Subcutaneous abdominal adipose tissue (tissue), 5 donors: ENCODE data around the gene LRIG1.

Experiments
- H3K27ac ChIP-seq: one replicate; pipeline ENCODE4 v1.7.0; 2013; ENCODE audit warnings: low read depth, mild to moderate bottlenecking, inconsistent platforms, low read length, moderate library complexity
- H3K27me3 ChIP-seq, 5 donors: one replicate each; pipeline ENCODE4 v1.7.0; 2013; ENCODE audit warnings: low read length in 5 of 5, inconsistent platforms in 1 of 5; ENCODE audit not compliant: control insufficient read depth in 5 of 5, insufficient read depth in 4 of 5
- H3K36me3 ChIP-seq, 5 donors: one replicate each; pipeline ENCODE4 v1.7.0; 2013; ENCODE audit warnings: low read length in 5 of 5; ENCODE audit not compliant: control insufficient read depth in 5 of 5, insufficient read depth in 5 of 5
- H3K4me1 ChIP-seq, 5 donors: one replicate each; pipeline ENCODE4 v1.7.0; 2013; ENCODE audit warnings: low read length in 5 of 5, mild to moderate bottlenecking in 3 of 5, moderate library complexity in 1 of 5; ENCODE audit not compliant: control insufficient read depth in 5 of 5, insufficient read depth in 5 of 5
- H3K4me3 ChIP-seq, 5 donors: one replicate each; pipeline ENCODE4 v1.7.0; 2013; ENCODE audit warnings: low read length in 5 of 5, low read depth in 1 of 5
- H3K9ac ChIP-seq, 5 donors: one replicate each; pipeline ENCODE4 v1.7.0; 2013; ENCODE audit warnings: low read length in 5 of 5, mild to moderate bottlenecking in 4 of 5, moderate library complexity in 3 of 5
- H3K9me3 ChIP-seq, 5 donors: one replicate each; pipeline ENCODE4 v1.7.0; 2013; ENCODE audit warnings: low read length in 5 of 5; ENCODE audit not compliant: control insufficient read depth in 5 of 5
- donor health status: healthy.
- donor health status: healthy.
- donor health status: healthy.
- donor health status: healthy.
- donor health status: healthy.

LRIG1 gene

DNA sequence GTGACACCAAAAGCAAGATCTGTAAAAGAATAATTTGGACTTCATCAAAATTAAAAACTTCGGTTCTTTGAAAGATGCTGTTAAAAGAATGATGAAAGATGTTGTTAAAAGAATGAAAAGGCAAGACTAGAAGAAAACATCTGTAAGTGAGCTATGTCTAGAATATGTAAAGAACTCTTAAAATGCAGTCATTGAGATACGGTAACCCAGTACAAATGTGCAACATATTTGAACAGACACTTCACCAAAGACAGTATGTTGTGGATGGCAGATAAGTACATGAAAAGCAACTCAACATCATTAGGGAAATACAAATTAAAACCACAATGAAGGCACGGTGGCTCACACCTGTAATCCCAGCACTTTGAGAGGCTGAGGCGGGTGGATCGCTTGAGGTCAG lies 139.5 kb downstream of the LRIG1 start:
- Histone ChIP-seq H3K9ac (no peak overlapping the region), H3K27me3 (no peaks in the 10 kb centered on the region), H3K36me3 (no peaks in the 10 kb centered on the region), H3K4me1 (peaks cover 0 to 18% (median 8%) of the 10 kb centered on the region in 5 donors), H3K4me3 (no peak overlapping the region), H3K9me3 (no peaks in the 10 kb centered on the region), H3K27ac (no peak overlapping the region)

DNA sequence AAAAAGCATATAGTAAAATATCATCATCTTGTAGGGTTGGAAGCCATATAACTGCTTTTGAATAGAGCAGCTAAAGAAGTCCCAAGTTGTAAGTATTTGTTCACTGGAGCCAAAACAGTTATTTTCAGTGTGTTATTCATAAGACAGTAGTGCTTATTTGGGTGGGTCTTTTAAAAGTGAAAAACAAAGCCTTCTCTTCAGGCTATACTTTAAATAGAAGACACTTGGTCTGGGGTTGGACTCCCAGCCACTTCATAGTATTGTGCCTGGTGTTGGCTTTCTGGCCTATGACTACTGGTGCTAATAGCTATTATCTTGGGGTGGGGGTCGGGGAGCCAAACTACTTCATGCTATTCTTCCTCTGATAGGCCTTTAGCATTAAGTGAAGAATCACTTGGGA lies 144.8 kb downstream of the LRIG1 start:
- no peak overlapping the region for H3K4me3 ChIP-seq
- H3K9ac ChIP-seq, result no peak overlapping the region
- no peak overlapping the region for H3K27ac ChIP-seq
- H3K27me3 ChIP-seq, result no peaks in the 10 kb centered on the region
- no peaks in the 10 kb centered on the region for H3K36me3 ChIP-seq
- no peaks in the 10 kb centered on the region for H3K9me3 ChIP-seq
- H3K4me1 ChIP-seq, result no peaks in the 10 kb centered on the region

DNA sequence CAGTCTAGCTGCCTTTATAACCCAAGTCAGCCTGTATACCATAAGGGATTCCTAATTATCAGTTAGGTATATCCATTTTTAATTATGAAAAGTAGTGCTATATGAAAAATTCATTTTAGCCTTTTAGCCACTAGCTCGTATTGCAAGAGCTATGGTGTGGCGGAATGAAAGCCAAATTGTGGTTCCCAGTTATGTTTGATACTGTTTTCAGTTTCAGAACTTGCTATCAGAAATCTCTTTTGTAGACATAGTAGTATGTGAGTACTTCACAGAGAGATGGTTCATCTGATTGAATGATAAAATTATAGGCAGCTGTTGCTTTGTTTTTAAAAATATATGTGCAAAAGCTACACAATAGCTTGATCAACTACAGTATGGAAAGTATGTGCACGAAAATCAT lies 145.4 kb downstream of the LRIG1 start:
- no peaks in the 10 kb centered on the region for H3K36me3 ChIP-seq
- H3K9ac ChIP-seq, result no peak overlapping the region
- no peaks in the 10 kb centered on the region for H3K9me3 ChIP-seq
- no peak overlapping the region for H3K27ac ChIP-seq
- no peaks in the 10 kb centered on the region for H3K4me1 ChIP-seq
- H3K4me3 ChIP-seq, result no peak overlapping the region
- H3K27me3 ChIP-seq, result no peaks in the 10 kb centered on the region

DNA sequence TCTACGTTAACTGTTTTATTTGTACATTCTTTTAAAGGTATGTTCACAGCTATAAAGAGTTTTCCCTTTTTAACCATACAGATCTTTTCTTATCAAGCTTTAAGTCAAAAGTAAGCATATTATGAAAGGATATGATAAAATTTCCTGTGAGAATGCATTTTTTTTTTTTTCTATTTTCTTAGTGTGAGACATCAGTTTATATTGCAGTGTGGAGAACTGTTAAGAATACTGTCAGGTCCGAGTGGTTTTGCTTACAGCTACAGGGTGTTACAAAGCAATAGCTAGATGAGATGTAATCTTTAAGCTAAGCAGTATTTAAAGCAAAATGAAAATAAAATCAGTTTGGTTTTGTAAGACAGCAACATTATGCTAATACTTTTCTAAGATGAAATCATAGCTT lies 146.8 kb downstream of the LRIG1 start:
- Histone ChIP-seq H3K9me3 (no peaks in the 10 kb centered on the region), H3K36me3 (no peaks in the 10 kb centered on the region), H3K4me3 (no peak overlapping the region), H3K4me1 (no peaks in the 10 kb centered on the region), H3K27me3 (no peaks in the 10 kb centered on the region), H3K9ac (no peak overlapping the region), H3K27ac (no peak overlapping the region)

DNA sequence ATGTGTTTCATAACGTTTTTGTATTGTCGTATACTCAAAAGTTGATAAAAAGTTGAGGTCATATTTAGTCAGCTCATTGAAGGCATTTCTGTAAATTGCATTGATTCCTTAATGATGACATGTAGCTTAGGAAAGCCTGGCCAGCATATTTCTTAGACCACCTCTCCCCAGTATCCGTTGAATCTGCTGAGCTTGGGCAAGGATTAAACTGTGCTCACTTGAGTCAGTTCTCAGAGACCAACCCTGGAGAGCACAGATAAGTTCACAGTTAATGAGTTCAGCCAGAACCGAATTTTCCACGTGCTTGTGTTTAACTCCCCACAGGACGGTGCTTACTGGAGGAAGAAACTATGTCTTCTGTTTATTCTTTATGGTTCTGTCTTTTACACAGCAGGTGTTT lies 147.3 kb downstream of the LRIG1 start:
- Histone ChIP-seq H3K9me3 (no peaks in the 10 kb centered on the region), H3K27ac (no peak overlapping the region), H3K4me3 (no peak overlapping the region), H3K27me3 (no peaks in the 10 kb centered on the region), H3K4me1 (no peaks in the 10 kb centered on the region), H3K36me3 (no peaks in the 10 kb centered on the region), H3K9ac (no peak overlapping the region)

DNA sequence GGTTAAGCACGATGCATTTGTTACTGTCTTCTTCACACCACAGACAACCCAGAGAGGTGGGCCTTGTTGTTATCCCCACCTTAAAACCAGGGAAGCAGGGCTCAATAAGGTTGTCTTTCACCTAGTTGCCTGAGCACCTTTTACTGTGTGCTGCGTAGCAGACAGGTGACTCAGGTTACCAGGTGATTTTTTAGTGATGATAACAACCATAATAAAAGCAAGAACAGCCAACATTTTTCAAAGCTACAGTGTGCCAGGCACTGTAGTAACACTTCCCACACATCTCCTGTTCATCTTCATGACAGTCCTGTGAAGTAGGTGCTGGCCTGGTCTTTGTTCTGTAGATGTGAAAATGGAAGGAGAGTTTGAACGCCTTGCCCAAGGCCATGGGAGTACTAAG lies 147.8 kb downstream of the LRIG1 start:
- Histone ChIP-seq H3K9me3 (no peaks in the 10 kb centered on the region), H3K27ac (no peak overlapping the region), H3K4me3 (no peak overlapping the region), H3K36me3 (peaks cover 0 to under 1% (median 0%) of the 10 kb centered on the region in 5 donors), H3K27me3 (no peaks in the 10 kb centered on the region), H3K9ac (no peak overlapping the region), H3K4me1 (no peaks in the 10 kb centered on the region)

DNA sequence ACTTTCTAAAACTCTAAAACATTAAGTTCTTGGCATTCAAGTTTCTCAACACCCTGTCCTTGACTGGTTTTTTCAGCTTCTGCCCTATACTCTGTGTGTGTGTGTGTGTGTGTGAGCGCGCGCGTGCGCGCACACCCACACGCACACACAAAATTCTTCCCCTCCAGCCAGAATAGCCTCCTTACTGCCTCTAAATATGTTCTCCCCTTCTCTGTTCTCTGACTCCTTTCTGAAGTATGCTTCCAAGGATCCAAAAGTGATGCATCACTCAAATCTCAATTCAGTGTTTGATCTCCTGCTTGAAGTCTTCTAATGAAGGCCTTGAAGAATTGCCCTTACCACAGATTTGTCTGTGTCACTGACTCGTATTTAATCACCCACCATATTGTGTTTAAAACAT lies 150.2 kb downstream of the LRIG1 start:
- H3K9me3 ChIP-seq, result no peaks in the 10 kb centered on the region
- H3K27me3 ChIP-seq, result no peaks in the 10 kb centered on the region
- peaks cover 0 to 4% (median 0%) of the 10 kb centered on the region in 5 donors for H3K36me3 ChIP-seq
- no peak overlapping the region for H3K27ac ChIP-seq
- H3K4me1 ChIP-seq, result no peaks in the 10 kb centered on the region
- no peak overlapping the region for H3K9ac ChIP-seq
- no peak overlapping the region for H3K4me3 ChIP-seq

DNA sequence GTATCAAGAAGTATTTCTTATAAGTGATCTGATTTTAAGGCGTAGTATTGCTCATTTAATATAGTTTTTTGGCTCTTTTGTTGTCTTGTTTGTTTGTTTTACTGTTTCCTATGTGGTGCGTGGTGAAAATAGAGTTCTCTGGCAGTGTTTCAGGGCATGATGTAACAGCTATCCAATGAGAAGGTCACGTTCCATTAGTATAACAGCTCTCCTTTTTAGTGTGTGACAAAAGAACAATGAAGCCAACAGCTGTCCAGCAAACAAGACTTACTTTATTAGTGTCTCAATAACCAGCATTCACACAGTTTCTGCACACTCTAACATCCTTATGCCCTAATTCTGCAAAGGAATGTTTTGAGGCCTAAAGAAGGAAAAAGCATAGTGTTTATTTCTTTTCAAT lies 152.1 kb downstream of the LRIG1 start:
- Histone ChIP-seq H3K36me3 (peaks cover 0 to 4% (median 0%) of the 10 kb centered on the region in 5 donors), H3K4me3 (no peak overlapping the region), H3K27me3 (no peaks in the 10 kb centered on the region), H3K27ac (no peak overlapping the region), H3K9me3 (no peaks in the 10 kb centered on the region), H3K9ac (no peak overlapping the region), H3K4me1 (peaks cover 3 to 13% (median 9%) of the 10 kb centered on the region in 5 donors)

DNA sequence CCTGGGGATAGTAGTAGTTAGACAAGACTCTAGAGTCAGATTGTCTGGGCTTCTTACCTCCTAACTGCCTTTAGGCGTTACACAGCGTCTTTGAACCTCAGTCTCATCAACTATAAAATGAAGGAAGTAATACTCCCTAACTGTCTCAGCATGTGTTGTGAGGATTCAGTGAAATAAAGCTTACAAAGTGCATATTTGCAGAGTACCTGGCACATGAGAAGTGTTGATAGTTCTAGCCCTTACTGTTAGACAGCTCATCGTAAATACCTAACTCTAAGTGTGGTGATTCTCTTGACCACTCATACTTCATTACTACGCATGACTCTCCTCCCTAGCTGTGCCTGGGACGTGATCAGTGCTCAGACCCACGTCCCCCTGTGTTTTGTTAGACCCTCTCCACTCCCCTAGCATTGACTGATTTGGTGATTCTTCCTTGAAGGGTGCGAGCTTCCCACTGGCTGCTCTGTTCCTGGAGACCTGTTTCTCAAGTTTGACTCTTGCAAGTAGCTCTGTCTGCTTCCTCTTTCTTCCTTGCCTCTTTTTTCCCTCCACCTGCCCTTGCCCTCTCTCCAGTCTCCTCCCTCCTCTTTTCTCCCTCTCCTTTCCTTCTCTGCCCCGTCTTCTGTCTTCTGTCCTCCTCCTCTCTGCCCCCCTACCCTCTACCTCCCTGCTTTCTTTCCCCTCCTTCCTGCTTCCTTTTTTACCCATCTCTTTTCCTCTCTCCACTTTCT lies 155.8 kb downstream of the LRIG1 start:
- peaks cover 3 to 13% (median 9%) of the 10 kb centered on the region in 5 donors for H3K4me1 ChIP-seq
- H3K36me3 ChIP-seq, result peaks cover 0 to 4% (median 0%) of the 10 kb centered on the region in 5 donors
- no peaks in the 10 kb centered on the region for H3K9me3 ChIP-seq
- no peak overlapping the region for H3K27ac ChIP-seq
- no peak overlapping the region for H3K9ac ChIP-seq
- H3K27me3 ChIP-seq, result no peaks in the 10 kb centered on the region
- no peak overlapping the region for H3K4me3 ChIP-seq

DNA sequence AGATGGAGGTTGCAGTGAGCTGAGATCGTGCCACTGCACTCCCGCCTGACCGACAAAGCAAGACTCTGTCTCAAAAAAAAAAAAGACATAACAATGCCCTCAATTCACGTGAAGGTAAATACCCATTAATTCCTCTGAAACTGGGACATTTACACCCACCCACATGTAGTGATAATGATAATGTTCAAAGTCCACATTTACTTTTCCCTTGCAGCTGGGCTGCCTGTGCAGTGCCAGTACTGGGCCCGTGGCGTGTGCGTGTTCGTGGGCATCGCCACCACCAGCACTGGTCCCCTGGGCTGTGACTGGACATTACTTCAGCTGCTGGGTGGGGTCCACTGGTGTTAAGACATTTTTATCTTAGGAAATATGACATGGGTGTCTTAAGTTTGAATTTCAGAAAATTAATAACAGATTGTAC lies 156.4 kb downstream of the LRIG1 start:
- no peak overlapping the region for H3K9ac ChIP-seq
- no peaks in the 10 kb centered on the region for H3K27me3 ChIP-seq
- H3K27ac ChIP-seq, result no peak overlapping the region
- no peak overlapping the region for H3K4me3 ChIP-seq
- peaks cover 0 to 4% (median 0%) of the 10 kb centered on the region in 5 donors for H3K36me3 ChIP-seq
- no peaks in the 10 kb centered on the region for H3K9me3 ChIP-seq
- H3K4me1 ChIP-seq, result peaks cover 3 to 13% (median 9%) of the 10 kb centered on the region in 5 donors
